Breast epithelium (tissue), 4 donors: ENCODE data around the gene DTNB. TPM values are rescaled to one million over a fixed set of nuclear protein-coding genes. Genes with fewer than 3 reads are reported as not detected.
"Not testable (repeated sequence)": the region's sequence is repeated elsewhere in the genome, so short reads cannot be mapped to it uniquely, and the experiment has no call there.

ENCODE experiments used
- DNase-seq, 2 donors: peaks; one replicate each; pipeline ENCODE4 v3.0.0-alpha.2; 2019; ENCODE audit warnings: low spot score in 2 of 2
- H3K27ac ChIP-seq, 2 donors: fragments of 200-600 bp; sonication (generic) in 1 of 2; one replicate each; pipeline ENCODE4 v1.5.1; 2016 to 2019; ENCODE audit warnings: mild to moderate bottlenecking in 1 of 2
- H3K27me3 ChIP-seq, 2 donors: fragments of 200-600 bp; sonication (generic) in 1 of 2; one replicate each; pipeline versions ENCODE4 v1.5.1 to v1.6.0; 2017 to 2019; ENCODE audit warnings: control low read depth in 1 of 2, mild to moderate bottlenecking in 1 of 2
- H3K36me3 ChIP-seq: fragments of 200-600 bp; one replicate; pipeline ENCODE4 v1.5.1; 2019
- H3K4me1 ChIP-seq, 2 donors: fragments of 200-600 bp; sonication (generic); one replicate each; pipeline ENCODE4 v1.5.1; 2016 to 2019; ENCODE audit warnings: control low read depth in 1 of 2
- H3K4me3 ChIP-seq, 3 donors: fragments of 200-600 bp; sonication (generic); 1 replicate in 2 of 3; 2 replicates in 1 of 3; pipeline ENCODE4 v1.5.1; 2016 to 2019; ENCODE audit warnings: mild to moderate bottlenecking in 3 of 3, moderate library complexity in 2 of 3
- H3K9me3 ChIP-seq, 2 donors: fragments of 200-600 bp; sonication (generic) in 1 of 2; one replicate each; pipeline ENCODE4 v1.5.1; 2016 to 2019; ENCODE audit warnings: control low read depth in 1 of 2
- POLR2A ChIP-seq: fragments of 450-650 bp; IDR thresholded peaks from one replicate; pipeline ENCODE4 v1.6.1; 2016; ENCODE audit warnings: antibody characterized with exemption, mild to moderate bottlenecking, moderate library complexity
- POLR2AphosphoS5 ChIP-seq, 3 donors: sonication (generic); formaldehyde crosslinking; IDR thresholded peaks; one replicate each; pipeline ENCODE4 v1.6.1; 2017; ENCODE audit warnings: antibody characterized with exemption in 3 of 3
- intact Hi-C: fragments of 100-400 bp; cut with DNase I; formaldehyde crosslinking; loops from one replicate; pipeline ENCODE4 v1.15.1; 2023; ENCODE audit warnings: low total_unique reads
- total RNA-seq, 3 donors: library from RNA; depleted of rRNA; stranded (reverse); fragments of >200 nt; gene quantifications; one replicate each; pipeline ENCODE4 v1.1.0, GENCODE V29; 2016
- TF ChIP-seq, protein P1 (sequence below), 3 donors: fragments of 450-650 bp; IDR thresholded peaks; one replicate each; pipeline ENCODE4 v1.5.1; 2016 to 2017; ENCODE audit warnings: antibody characterized with exemption in 3 of 3, mild to moderate bottlenecking in 3 of 3, moderate library complexity in 3 of 3

Gene DTNB
- total RNA-seq, 3 donors from 2014 or later: 7.8 to 63.4 (median 44.9) TPM

DNA sequence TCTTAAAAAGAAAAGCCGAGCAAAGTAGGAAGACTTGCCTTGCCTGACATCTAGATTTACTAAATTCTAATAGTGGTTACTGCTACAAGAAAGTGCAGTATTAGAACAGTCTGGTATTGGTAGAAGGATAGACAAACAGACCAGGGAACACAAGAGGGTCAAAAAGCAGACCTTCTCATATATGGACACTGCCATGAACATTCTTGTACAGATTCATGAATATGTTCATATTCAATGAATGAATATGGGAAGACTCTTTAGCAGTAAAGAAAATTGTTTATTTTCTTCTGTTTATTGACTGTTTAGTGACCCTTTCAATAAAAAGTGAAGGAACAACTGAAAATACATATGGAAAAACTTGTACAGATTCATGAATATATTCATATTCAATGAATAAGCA, 37.6 kb downstream of the DTNB start:
- H3K4me3 ChIP-seq: no peak overlapping the region

DNA sequence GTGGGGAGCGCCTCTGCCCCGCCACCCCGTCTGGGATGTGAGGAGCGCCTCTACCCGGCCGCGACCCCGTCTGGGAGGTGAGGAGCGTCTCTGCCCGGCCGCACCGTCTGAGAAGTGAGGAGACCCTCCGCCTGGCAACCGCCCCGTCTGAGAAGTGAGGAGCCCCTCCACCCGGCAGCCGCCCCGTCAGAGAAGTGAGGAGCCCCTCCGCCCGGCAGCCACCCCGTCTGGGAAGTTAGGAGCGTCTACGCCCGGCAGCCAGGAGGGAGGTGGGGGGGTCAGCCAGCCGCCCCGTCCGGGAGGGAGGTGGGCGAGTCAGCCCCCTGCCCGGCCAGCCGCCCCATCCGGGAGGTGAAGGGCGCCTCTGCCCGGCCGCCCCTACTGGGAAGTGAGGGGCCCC, 39.6 kb downstream of the DTNB start:
- H3K27ac ChIP-seq, H3K36me3 ChIP-seq, H3K4me3 ChIP-seq, H3K9me3 ChIP-seq, DNase-seq, H3K27me3 ChIP-seq, H3K4me1 ChIP-seq, intact Hi-C loops: not testable (repeated sequence)

More for the DNA sequence above, 37.6 kb downstream of the DTNB start:
- Histone ChIP-seq H3K36me3 (no peaks in the 10 kb centered on the region), H3K4me1 (no peaks in the 10 kb centered on the region), H3K27me3 (no peaks in the 10 kb centered on the region), H3K27ac (no peak overlapping the region), H3K9me3 (no peaks in the 10 kb centered on the region)
- intact Hi-C loops: no loop called here
- TF ChIP-seq POLR2A: no peak
- TF ChIP-seq, protein P1, sequence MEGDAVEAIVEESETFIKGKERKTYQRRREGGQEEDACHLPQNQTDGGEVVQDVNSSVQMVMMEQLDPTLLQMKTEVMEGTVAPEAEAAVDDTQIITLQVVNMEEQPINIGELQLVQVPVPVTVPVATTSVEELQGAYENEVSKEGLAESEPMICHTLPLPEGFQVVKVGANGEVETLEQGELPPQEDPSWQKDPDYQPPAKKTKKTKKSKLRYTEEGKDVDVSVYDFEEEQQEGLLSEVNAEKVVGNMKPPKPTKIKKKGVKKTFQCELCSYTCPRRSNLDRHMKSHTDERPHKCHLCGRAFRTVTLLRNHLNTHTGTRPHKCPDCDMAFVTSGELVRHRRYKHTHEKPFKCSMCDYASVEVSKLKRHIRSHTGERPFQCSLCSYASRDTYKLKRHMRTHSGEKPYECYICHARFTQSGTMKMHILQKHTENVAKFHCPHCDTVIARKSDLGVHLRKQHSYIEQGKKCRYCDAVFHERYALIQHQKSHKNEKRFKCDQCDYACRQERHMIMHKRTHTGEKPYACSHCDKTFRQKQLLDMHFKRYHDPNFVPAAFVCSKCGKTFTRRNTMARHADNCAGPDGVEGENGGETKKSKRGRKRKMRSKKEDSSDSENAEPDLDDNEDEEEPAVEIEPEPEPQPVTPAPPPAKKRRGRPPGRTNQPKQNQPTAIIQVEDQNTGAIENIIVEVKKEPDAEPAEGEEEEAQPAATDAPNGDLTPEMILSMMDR (IDR thresholded peaks at IDR 0.05): no peak
- TF ChIP-seq POLR2AphosphoS5 (IDR thresholded peaks at IDR 0.05): no peak
- DNase-seq: no peak

DNA sequence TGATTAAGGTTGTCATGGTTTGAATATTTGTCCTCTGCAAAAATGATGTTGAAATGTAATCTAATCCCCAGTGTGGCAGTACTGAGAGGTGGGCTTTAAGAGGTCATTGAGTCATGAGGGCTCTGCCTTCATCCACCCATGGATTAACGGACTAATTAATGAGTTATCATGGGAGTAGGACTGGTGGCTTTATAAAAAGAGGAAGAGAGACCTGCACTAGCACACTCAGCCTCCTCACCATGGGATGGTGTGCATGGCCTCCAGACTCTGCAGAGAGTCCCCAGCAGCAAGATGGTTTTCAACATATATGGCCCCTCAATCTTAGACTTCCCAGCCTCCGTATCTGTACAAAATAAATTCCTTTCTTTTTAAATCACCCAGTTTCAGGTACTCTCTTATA, 41.0 kb downstream of the DTNB start:
- Histone ChIP-seq H3K27ac (no peak overlapping the region), H3K27me3 (no peaks in the 10 kb centered on the region), H3K9me3 (no peaks in the 10 kb centered on the region), H3K36me3 (no peaks in the 10 kb centered on the region), H3K4me1 (no peaks in the 10 kb centered on the region), H3K4me3 (no peak overlapping the region)
- no peak for DNase-seq
- intact Hi-C loops: no loop called here
- no peak for TF ChIP-seq POLR2A
- TF ChIP-seq, protein P1 (IDR thresholded peaks at IDR 0.05): no peak
- TF ChIP-seq POLR2AphosphoS5 (IDR thresholded peaks at IDR 0.05): no peak

DNA sequence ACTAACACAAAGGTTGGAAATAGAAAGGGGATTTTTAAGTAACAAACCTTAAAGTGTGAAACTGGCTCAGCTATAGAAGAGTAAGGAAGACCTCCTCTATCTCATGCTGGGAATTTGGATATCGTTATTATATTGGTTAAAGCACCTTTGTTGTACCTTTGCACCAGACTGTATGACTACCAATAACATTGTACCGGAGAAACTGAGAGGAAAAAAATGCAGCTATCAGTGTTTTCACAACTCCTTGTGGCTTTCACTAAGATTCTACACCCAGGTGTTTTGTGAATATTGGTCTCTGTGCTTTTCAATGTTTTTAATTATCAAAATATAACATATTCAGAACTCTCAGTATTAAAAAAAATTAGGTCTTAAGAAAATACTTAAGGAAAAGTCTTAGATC, 48.7 kb downstream of the DTNB start:
- Histone ChIP-seq H3K27ac (no peak overlapping the region), H3K27me3 (no peaks in the 10 kb centered on the region), H3K4me3 (no peak overlapping the region), H3K36me3 (no peaks in the 10 kb centered on the region), H3K4me1 (no peaks in the 10 kb centered on the region), H3K9me3 (no peaks in the 10 kb centered on the region)
- intact Hi-C loops: no loop called here
- TF ChIP-seq POLR2A: no peak
- TF ChIP-seq POLR2AphosphoS5 (IDR thresholded peaks at IDR 0.05): no peak
- TF ChIP-seq, protein P1 (IDR thresholded peaks at IDR 0.05): no peak
- no peak for DNase-seq

DNA sequence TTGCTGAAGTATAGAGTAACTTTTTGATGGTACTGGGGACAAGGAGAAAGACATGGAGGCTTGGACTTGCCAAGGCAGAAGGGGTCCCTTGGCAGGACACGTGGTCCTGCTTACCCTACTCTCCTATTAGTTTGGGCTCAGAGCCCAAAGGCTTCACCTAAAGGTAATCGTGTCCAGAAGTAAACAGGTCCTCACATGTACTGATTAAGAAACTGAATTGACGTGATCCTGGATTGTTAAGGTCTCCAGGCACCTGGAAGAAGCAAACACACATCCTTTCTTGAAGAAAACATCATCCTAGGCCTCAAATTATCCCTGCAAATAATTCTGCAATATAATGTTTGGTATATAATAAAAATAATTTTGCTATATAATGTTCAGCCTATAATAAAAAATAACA, 50.0 kb downstream of the DTNB start:
- TF ChIP-seq POLR2AphosphoS5 (IDR thresholded peaks at IDR 0.05): no peak
- TF ChIP-seq, protein P1 (IDR thresholded peaks at IDR 0.05): no peak
- no peak for TF ChIP-seq POLR2A

DNA sequence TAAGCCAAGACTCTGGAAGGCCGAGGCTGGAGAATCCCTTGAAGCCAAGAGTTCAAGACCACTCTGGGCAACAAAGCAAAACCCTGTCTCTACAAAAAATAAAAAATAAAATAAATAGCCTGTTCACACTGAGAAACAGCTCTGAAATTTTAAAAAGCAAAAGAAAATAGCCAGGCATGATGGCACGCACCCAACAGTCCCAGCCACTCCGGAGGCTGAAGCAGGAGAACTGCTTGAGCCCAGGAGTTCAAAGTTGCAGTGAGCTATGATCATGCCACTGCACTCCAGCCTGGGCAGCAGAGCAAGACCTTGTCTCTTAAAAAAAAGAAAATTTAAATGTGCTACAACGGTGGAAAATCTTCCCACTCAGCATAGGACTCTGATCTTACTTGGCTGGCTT, 52.7 kb downstream of the DTNB start:
- H3K36me3 ChIP-seq: no peaks in the 10 kb centered on the region
- DNase-seq: no peak
- peaks cover 0 to 23% of the 10 kb centered on the region in 2 donors for H3K4me1 ChIP-seq
- no peaks in the 10 kb centered on the region for H3K27me3 ChIP-seq
- intact Hi-C loops: no loop called here
- no peak overlapping the region for H3K4me3 ChIP-seq
- no peak for TF ChIP-seq POLR2A
- TF ChIP-seq POLR2AphosphoS5 (IDR thresholded peaks at IDR 0.05): no peak
- TF ChIP-seq, protein P1 (IDR thresholded peaks at IDR 0.05): no peak
- no peak overlapping the region for H3K27ac ChIP-seq
- H3K9me3 ChIP-seq: no peaks in the 10 kb centered on the region

More for the DNA sequence above, 50.0 kb downstream of the DTNB start:
- H3K27ac ChIP-seq: no peak overlapping the region
- intact Hi-C loops: no loop called here
- no peak for DNase-seq
- no peaks in the 10 kb centered on the region for H3K36me3 ChIP-seq
- no peak overlapping the region for H3K4me3 ChIP-seq
- H3K4me1 ChIP-seq: peaks cover 0 to 11% of the 10 kb centered on the region in 2 donors
- no peaks in the 10 kb centered on the region for H3K27me3 ChIP-seq
- no peaks in the 10 kb centered on the region for H3K9me3 ChIP-seq
